CD4-positive, CD25-positive, alpha-beta regulatory T cell (primary cell): ENCODE data around the gene STIM2. TPM values are rescaled to one million over a fixed set of nuclear protein-coding genes. Genes with fewer than 3 reads are reported as not detected.
A peak's percentile ranks its signal among the peaks of the same experiment; 100 is the strongest.
"Not testable (repeated sequence)": the region's sequence is repeated elsewhere in the genome, so short reads cannot be mapped to it uniquely, and the experiment has no call there.

Source experiments
- ATAC-seq, 2 donors: fragments of 150-1000 bp; cut with Tn5 transposase; one replicate each; pipeline ENCODE4 v1.10.0; 2021; ENCODE audit warnings: low read depth in 2 of 2, moderate number of reproducible peaks in 2 of 2, moderate library complexity in 1 of 2
- DNase-seq, 3 donors: peaks; one replicate each; pipeline versions ENCODE4 v3.0.0 to v3.0.0-alpha.2; 2012 to 2022; ENCODE audit warnings: mixed read lengths in 1 of 3
- H3K27ac ChIP-seq: one replicate; pipeline ENCODE4 v1.7.0; 2013; ENCODE audit warnings: mild to moderate bottlenecking, low read length; ENCODE audit not compliant: insufficient read depth, poor library complexity, severe bottlenecking
- H3K27me3 ChIP-seq: one replicate; pipeline ENCODE4 v1.7.0; 2013; ENCODE audit warnings: low read length; ENCODE audit not compliant: control insufficient read depth, insufficient read depth
- H3K36me3 ChIP-seq: one replicate; pipeline ENCODE4 v1.7.0; 2013; ENCODE audit warnings: mild to moderate bottlenecking, low read length, moderate library complexity; ENCODE audit not compliant: control insufficient read depth, insufficient read depth
- H3K4me1 ChIP-seq: 2 replicates; pipeline ENCODE4 v1.7.0; 2013; ENCODE audit warnings: mild to moderate bottlenecking, low read length; ENCODE audit not compliant: insufficient read depth, control insufficient read depth, poor library complexity, severe bottlenecking
- H3K4me3 ChIP-seq: one replicate; pipeline ENCODE4 v1.7.0; 2013; ENCODE audit warnings: low read depth, mild to moderate bottlenecking, low read length, moderate library complexity
- H3K9me3 ChIP-seq, 2 experiments: 1 replicate in 1 of 2; 2 replicates in 1 of 2; pipeline ENCODE4 v1.7.0; 2013; ENCODE audit warnings: low read length in 2 of 2, mild to moderate bottlenecking in 1 of 2, moderate library complexity in 1 of 2; ENCODE audit not compliant: control insufficient read depth in 2 of 2
- H3K27ac Mint-ChIP-seq, 3 donors: one replicate each; pipeline ENCODE4 v1.8.0; 2020 to 2022; ENCODE audit warnings: mild to moderate bottlenecking in 3 of 3, mixed read lengths in 3 of 3, moderate library complexity in 2 of 3
- H3K27me3 Mint-ChIP-seq: one replicate; pipeline ENCODE4 v1.8.0; 2022; ENCODE audit warnings: mild to moderate bottlenecking, mixed read lengths
- H3K36me3 Mint-ChIP-seq: one replicate; pipeline ENCODE4 v1.8.0; 2020; ENCODE audit warnings: mixed read lengths
- H3K4me1 Mint-ChIP-seq, 4 donors: one replicate each; pipeline ENCODE4 v1.8.0; 2020 to 2022; ENCODE audit warnings: mixed read lengths in 4 of 4, mild to moderate bottlenecking in 1 of 4
- H3K4me3 Mint-ChIP-seq, 4 donors: one replicate each; pipeline ENCODE4 v1.8.0; 2020 to 2022; ENCODE audit warnings: mild to moderate bottlenecking in 4 of 4, mixed read lengths in 4 of 4, moderate library complexity in 3 of 4
- H3K9me3 Mint-ChIP-seq, 7 donors: one replicate each; pipeline ENCODE4 v1.8.0; 2020 to 2022; ENCODE audit warnings: mixed read lengths in 7 of 7, mild to moderate bottlenecking in 3 of 7, moderate library complexity in 2 of 7
- polyA plus RNA-seq, 4 donors: library from polyadenylated mRNA; unstranded; fragments of 300-500 nt; fragmentation: Illumina TruSeq; gene quantifications; one replicate each; pipeline ENCODE4 v1.2.3, GENCODE V29; 2021
- total RNA-seq: library from RNA; stranded (reverse); gene quantifications from one replicate; pipeline ENCODE4 v1.2.3, GENCODE V29; 2022

The STIM2 gene
- total and polyA plus RNA-seq, 5 donors from 2014 or later, result 20.2 to 83.4 (median 24.5) TPM

DNA sequence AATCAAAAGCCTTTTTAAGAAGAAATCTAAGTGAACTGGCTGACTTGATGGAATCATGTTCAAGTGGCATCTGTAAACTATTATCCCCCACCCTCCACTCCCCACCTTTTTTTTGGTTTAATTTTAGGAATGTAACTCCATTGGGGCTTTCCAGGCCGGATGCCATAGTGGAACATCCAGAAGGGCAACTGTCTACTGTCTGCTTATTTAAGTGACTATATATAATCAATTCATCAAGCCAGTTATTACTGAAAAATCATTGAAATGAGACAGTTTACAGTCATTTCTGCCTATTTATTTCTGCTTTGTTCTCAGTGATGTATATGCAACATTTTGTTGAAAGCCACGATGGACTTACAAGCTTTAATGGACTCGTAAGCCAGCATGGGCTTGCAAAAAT lies 162.3 kb downstream of the STIM2 start:
- peaks cover 0 to 4% (median 3%) of the 10 kb centered on the region in 4 donors for H3K4me1 Mint-ChIP-seq
- H3K27ac ChIP-seq, result no peak overlapping the region
- H3K4me3 ChIP-seq, result no peak overlapping the region
- H3K36me3 Mint-ChIP-seq, result peaks cover 46% of the 10 kb centered on the region
- no peaks in the 10 kb centered on the region for H3K27me3 Mint-ChIP-seq
- DNase-seq (no peak), ATAC-seq (no peak)
- H3K9me3 ChIP-seq, result no peaks in the 10 kb centered on the region
- no peaks in the 10 kb centered on the region for H3K4me1 ChIP-seq
- H3K27me3 ChIP-seq, result no peaks in the 10 kb centered on the region
- H3K4me3 Mint-ChIP-seq, result no peak overlapping the region
- peak overlapping the region in 1 of 3 donors; percentile 34 for H3K27ac Mint-ChIP-seq
- no peaks in the 10 kb centered on the region for H3K9me3 Mint-ChIP-seq
- peaks cover 54% of the 10 kb centered on the region for H3K36me3 ChIP-seq

DNA sequence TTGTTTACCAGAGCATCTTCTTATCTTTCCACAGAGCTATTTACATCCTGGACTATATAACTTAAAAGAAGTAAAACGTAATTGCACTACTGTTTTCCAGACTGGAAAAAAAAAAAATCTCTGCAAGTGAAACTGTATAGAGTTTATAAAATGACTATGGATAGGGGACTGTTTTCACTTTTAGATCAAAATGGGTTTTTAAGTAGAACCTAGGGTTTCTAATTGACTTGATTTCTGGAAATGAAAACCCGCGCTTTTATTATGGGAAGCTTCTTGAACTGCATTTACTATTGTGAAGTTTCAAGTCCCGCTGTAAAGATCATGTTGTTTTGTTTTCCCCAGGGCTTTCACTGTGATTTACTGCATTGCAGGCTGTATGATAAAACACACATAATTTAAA lies 162.7 kb downstream of the STIM2 start:
- DNase-seq, result no peak
- Mint-ChIP-seq H3K36me3 (peaks cover 43% of the 10 kb centered on the region), H3K4me3 (no peak overlapping the region), H3K9me3 (no peaks in the 10 kb centered on the region), H3K4me1 (peaks cover 0 to 5% (median 2%) of the 10 kb centered on the region in 4 donors), H3K27me3 (no peaks in the 10 kb centered on the region), H3K27ac (no peak overlapping the region)
- Histone ChIP-seq H3K4me3 (no peak overlapping the region), H3K27me3 (no peaks in the 10 kb centered on the region), H3K36me3 (peaks cover 50% of the 10 kb centered on the region), H3K27ac (no peak overlapping the region), H3K4me1 (no peaks in the 10 kb centered on the region), H3K9me3 (no peaks in the 10 kb centered on the region)
- no peak for ATAC-seq

DNA sequence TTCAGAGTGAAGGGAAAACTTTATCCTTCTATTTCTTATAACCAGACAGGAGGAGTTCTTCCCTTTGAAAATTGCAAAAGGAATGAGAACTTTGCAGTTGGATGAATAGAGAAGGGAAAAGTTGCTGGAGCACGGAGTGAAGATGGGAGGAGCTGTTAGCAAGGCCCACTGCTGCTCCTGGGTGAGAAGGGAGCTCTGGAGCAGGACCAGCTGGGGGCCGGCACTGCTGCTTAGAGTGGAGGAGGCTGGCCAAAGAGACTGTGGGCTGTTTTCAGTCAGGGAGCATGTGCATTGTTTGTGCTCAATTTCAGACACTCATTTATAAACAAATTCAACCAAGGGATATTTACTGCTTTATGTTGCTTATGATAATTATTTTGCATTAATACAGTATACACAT lies 164.2 kb downstream of the STIM2 start:
- Mint-ChIP-seq H3K9me3 (no peaks in the 10 kb centered on the region), H3K36me3 (peaks cover 36% of the 10 kb centered on the region), H3K27me3 (no peaks in the 10 kb centered on the region), H3K4me3 (no peak overlapping the region), H3K27ac (no peak overlapping the region), H3K4me1 (peaks cover 0 to 5% (median 1%) of the 10 kb centered on the region in 4 donors)
- peaks cover 37% of the 10 kb centered on the region for H3K36me3 ChIP-seq
- H3K27me3 ChIP-seq, result no peaks in the 10 kb centered on the region
- ATAC-seq (no peak), DNase-seq (no peak)
- H3K9me3 ChIP-seq, result no peaks in the 10 kb centered on the region
- H3K4me1 ChIP-seq, result no peaks in the 10 kb centered on the region
- H3K4me3 ChIP-seq, result no peak overlapping the region
- H3K27ac ChIP-seq, result no peak overlapping the region

DNA sequence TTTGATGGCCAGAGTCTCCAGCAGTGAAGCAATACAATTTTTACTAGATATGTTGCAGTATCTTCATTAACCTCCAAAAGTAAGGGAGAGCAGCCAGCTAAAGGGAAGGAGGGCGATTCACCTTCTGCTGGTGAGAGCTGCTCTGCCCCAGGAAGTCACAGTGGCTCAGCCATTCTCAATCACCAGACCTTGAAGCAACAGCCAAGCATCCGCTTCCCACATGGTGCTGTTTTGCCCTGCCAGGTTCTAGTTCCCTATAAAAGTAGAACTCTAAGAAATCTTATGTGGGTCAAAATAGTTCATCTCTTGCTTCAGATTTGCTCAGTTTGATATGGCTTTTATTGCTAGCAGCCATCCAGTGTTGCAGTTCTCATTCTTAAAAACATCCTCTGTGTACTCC lies 166.8 kb downstream of the STIM2 start:
- peaks cover 17% of the 10 kb centered on the region for H3K36me3 Mint-ChIP-seq
- H3K27me3 Mint-ChIP-seq, result no peaks in the 10 kb centered on the region

DNA sequence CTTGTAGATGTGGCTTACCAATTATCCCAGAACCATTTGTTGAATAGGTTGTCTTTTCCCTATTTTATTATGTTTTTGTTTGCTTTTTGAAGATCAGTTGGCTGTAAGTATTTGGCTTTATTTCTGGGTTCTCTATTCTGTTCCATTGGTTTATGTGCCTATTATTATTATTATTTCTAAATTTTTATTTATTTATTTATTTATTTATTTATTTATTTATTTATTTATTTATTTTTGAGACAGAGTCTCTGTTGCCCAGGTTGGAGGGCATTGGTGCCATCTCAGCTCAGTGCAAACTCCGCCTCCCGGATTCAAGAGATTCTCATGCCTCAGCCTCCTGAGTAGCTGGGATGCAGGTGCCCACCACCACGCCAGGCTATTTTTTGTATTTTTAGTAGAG lies 174.5 kb downstream of the STIM2 start:
- H3K36me3 ChIP-seq, H3K9me3 Mint-ChIP-seq, H3K4me3 Mint-ChIP-seq, H3K9me3 ChIP-seq, H3K4me1 Mint-ChIP-seq, ATAC-seq, H3K27me3 Mint-ChIP-seq, DNase-seq, H3K27me3 ChIP-seq, H3K4me3 ChIP-seq, H3K4me1 ChIP-seq, H3K27ac Mint-ChIP-seq, H3K27ac ChIP-seq, H3K36me3 Mint-ChIP-seq: not testable (repeated sequence)

More for the DNA sequence above, 166.8 kb downstream of the STIM2 start:
- H3K27me3 ChIP-seq, result no peaks in the 10 kb centered on the region
- H3K27ac ChIP-seq, result no peak overlapping the region
- Mint-ChIP-seq H3K4me3 (no peak overlapping the region), H3K4me1 (peaks cover 0 to 5% (median 1%) of the 10 kb centered on the region in 4 donors), H3K27ac (no peak overlapping the region), H3K9me3 (peaks cover 0 to 2% (median 0%) of the 10 kb centered on the region in 7 donors)
- no peaks in the 10 kb centered on the region for H3K9me3 ChIP-seq
- DNase-seq (no peak), ATAC-seq (no peak)
- peaks cover 14% of the 10 kb centered on the region for H3K36me3 ChIP-seq
- no peak overlapping the region for H3K4me3 ChIP-seq
- no peaks in the 10 kb centered on the region for H3K4me1 ChIP-seq

DNA sequence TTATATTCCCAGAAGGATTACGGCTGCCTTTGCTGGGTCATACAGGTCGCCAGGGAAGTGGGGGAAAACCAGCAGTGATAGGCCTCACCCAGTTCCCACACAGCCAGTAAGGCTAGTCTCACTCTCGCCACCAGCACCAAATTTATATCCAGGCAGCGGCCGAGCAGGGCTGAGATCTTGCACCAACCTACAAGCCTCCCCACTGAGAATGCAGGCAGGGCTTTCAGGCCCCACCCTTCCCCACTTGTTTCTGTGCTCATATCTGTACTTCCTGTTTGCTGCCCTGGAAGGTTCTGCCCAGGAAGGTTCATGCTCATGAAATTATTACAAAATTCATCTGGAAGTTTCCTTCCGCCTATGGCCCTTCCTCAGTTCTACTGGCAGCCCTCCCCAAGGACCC lies 179.7 kb downstream of the STIM2 start:
- H3K4me1 ChIP-seq, result peaks cover 5% of the 10 kb centered on the region
- DNase-seq (peak in 1 of 3 donors; percentile 28), ATAC-seq (no peak)
- Mint-ChIP-seq H3K27ac (no peak overlapping the region), H3K4me1 (peaks cover 0 to 11% (median 3%) of the 10 kb centered on the region in 4 donors), H3K36me3 (peaks cover 3% of the 10 kb centered on the region), H3K4me3 (no peak overlapping the region), H3K27me3 (peaks cover 31% of the 10 kb centered on the region), H3K9me3 (peaks cover 2 to 16% (median 5%) of the 10 kb centered on the region in 7 donors)
- H3K36me3 ChIP-seq, result no peaks in the 10 kb centered on the region
- peaks cover 11% of the 10 kb centered on the region for H3K27me3 ChIP-seq
- H3K4me3 ChIP-seq, result no peak overlapping the region
- no peak overlapping the region for H3K27ac ChIP-seq
- H3K9me3 ChIP-seq, result peaks cover 8 to 13% of the 10 kb centered on the region in 2 experiments

DNA sequence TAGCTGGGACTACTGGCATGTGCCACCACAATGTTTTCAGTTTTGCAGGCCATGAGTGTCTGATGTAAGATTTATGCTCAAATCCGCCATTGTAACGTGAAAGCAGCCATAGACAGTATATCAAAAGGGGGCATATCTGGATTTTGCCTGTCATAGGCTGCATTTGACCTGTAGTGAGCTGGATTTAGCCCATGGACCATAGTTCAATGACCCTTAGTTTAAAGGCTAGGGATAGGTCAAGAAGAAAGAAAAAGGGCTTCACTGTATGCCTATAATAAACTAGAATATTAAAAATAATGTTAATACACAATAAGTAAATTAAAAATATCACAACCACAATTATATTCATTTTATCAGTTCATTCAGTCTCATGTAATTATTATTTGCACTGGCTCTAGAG lies 181.8 kb downstream of the STIM2 start:
- Histone ChIP-seq H3K27ac (no peak overlapping the region), H3K9me3 (peaks cover 8 to 13% of the 10 kb centered on the region in 2 experiments), H3K36me3 (no peaks in the 10 kb centered on the region), H3K4me3 (no peak overlapping the region), H3K27me3 (peaks cover 11% of the 10 kb centered on the region), H3K4me1 (peaks cover 5% of the 10 kb centered on the region)
- no peak overlapping the region for H3K27ac Mint-ChIP-seq
- H3K4me1 Mint-ChIP-seq, result peaks cover 0 to 11% (median 3%) of the 10 kb centered on the region in 4 donors
- no peak overlapping the region for H3K4me3 Mint-ChIP-seq
- H3K27me3 Mint-ChIP-seq, result peaks cover 40% of the 10 kb centered on the region
- no peak for ATAC-seq
- peaks cover 3% of the 10 kb centered on the region for H3K36me3 Mint-ChIP-seq
- H3K9me3 Mint-ChIP-seq, result peaks cover 0 to 11% (median 4%) of the 10 kb centered on the region in 7 donors
- DNase-seq, result no peak

DNA sequence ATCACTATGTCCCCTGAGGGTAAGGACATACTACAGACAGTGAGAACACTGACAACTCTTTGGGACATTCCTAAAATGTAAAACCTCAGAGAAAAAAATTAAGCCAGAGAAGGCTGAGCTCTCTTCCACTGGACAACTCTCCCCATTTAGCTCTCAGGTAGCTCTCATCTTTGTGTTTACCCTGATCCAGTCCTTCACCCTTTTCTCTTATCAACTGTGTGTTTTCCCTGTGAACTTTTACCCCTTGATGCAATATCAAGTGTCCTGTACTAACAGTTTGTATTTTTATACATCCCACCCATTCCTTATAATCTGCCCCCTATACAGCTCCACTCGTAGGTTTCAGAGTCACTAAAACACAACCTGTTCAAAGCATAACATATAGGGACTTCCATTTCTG lies 182.6 kb downstream of the STIM2 start:
- DNase-seq (no peak), ATAC-seq (no peak)
- Mint-ChIP-seq H3K4me1 (peaks cover 0 to 12% (median 2%) of the 10 kb centered on the region in 4 donors), H3K27me3 (peaks cover 44% of the 10 kb centered on the region), H3K9me3 (peaks cover 0 to 11% (median 2%) of the 10 kb centered on the region in 7 donors), H3K27ac (no peak overlapping the region), H3K36me3 (peaks cover 3% of the 10 kb centered on the region), H3K4me3 (no peak overlapping the region)
- H3K4me1 ChIP-seq, result peaks cover 5% of the 10 kb centered on the region
- H3K4me3 ChIP-seq, result no peak overlapping the region
- H3K36me3 ChIP-seq, result no peaks in the 10 kb centered on the region
- peaks cover 8 to 13% of the 10 kb centered on the region in 2 experiments for H3K9me3 ChIP-seq
- H3K27me3 ChIP-seq, result peaks cover 11% of the 10 kb centered on the region
- H3K27ac ChIP-seq, result no peak overlapping the region
